Smooth muscle cell (in vitro differentiated cells): ENCODE data around the gene ACSF2. TPM values are rescaled to one million over a fixed set of nuclear protein-coding genes. Genes with fewer than 3 reads are reported as not detected.

Source experiments
- DNase-seq: peaks from one replicate; lab custom pipeline; 2025; ENCODE audit not compliant: unreplicated experiment; lab: John Stamatoyannopoulos, UW
- H2AFZ ChIP-seq: fragments of 200-600 bp; sonication (generic); 2 replicates; pipeline ENCODE4 v1.6.0; 2016; ENCODE audit warnings: antibody characterized with exemption, low read depth, mild to moderate bottlenecking
- H3F3A ChIP-seq: fragments of 200-600 bp; sonication (generic); 2 replicates; pipeline ENCODE4 v1.6.0; 2017; ENCODE audit warnings: antibody characterized with exemption, low read depth
- H3K27ac ChIP-seq: fragments of 200-600 bp; sonication (generic); 2 replicates; pipeline ENCODE4 v1.5.1; 2016; ENCODE audit warnings: low read depth, mild to moderate bottlenecking
- H3K27me3 ChIP-seq: fragments of 200-600 bp; sonication (generic); 2 replicates; pipeline ENCODE4 v1.6.1; 2016; ENCODE audit warnings: low read depth, mild to moderate bottlenecking
- H3K36me3 ChIP-seq: fragments of 200-600 bp; sonication (generic); 2 replicates; pipeline ENCODE4 v1.5.1; 2016; ENCODE audit warnings: low read depth
- H3K4me1 ChIP-seq: fragments of 200-600 bp; sonication (generic); 2 replicates; pipeline ENCODE4 v1.5.1; 2016; ENCODE audit warnings: low read depth
- H3K4me2 ChIP-seq: fragments of 200-600 bp; sonication (generic); 2 replicates; pipeline ENCODE4 v1.6.0; 2016; ENCODE audit warnings: mild to moderate bottlenecking
- H3K4me3 ChIP-seq: fragments of 200-600 bp; sonication (generic); 2 replicates; pipeline ENCODE4 v1.5.1; 2016; ENCODE audit warnings: mild to moderate bottlenecking
- H3K79me2 ChIP-seq: fragments of 200-600 bp; sonication (generic); 2 replicates; pipeline ENCODE4 v1.6.0; 2016; ENCODE audit warnings: low read depth, mild to moderate bottlenecking
- H3K9ac ChIP-seq: fragments of 200-600 bp; sonication (generic); 2 replicates; pipeline ENCODE4 v1.6.0; 2016; ENCODE audit warnings: low read depth
- H3K9me3 ChIP-seq: fragments of 200-600 bp; sonication (generic); replicated peaks from 2 replicates; pipeline ENCODE4 v1.5.1; 2016; ENCODE audit warnings: low read depth
- H4K20me1 ChIP-seq: fragments of 200-600 bp; sonication (generic); 2 replicates; pipeline ENCODE4 v1.6.0; 2016; ENCODE audit warnings: low read depth
- CTCF ChIP-seq: fragments of 200-600 bp; sonication (generic); IDR thresholded peaks from 2 replicates; pipeline ENCODE4 v1.5.1; 2017; ENCODE audit warnings: borderline replicate concordance, mild to moderate bottlenecking, antibody characterized with exemption; ENCODE audit not compliant: insufficient read depth, poor library complexity, severe bottlenecking
- WGBS: methylation state at CpG from one replicate; pipeline ENCODE4 v1.1.7; 2016; ENCODE audit warnings: low lambda C conversion rate; 5-methylcytosine and 5-hydroxymethylcytosine counted together
- polyA plus RNA-seq: library from polyadenylated mRNA; unstranded; fragments of >200 nt; fragmentation: Nextera tagmentation; extraction: Ambion mirVana; gene quantifications from 2 replicates; pipeline ENCODE4 v1.2.1, GENCODE V29; 2016
- total RNA-seq: library from RNA; depleted of rRNA; stranded (reverse); fragments of >200 nt; gene quantifications from 2 replicates; pipeline ENCODE4 v1.2.3, GENCODE V29; 2014

Gene ACSF2
- total and polyA plus RNA-seq, 2 experiments from 2014 or later, result 13.7 to 16.8 TPM

GRCh38 chr17:50386510-50386909, 39.5 kb upstream of the ACSF2 start:
- DNase-seq, result no peak
- no peak for TF ChIP-seq CTCF
- no peaks in the 10 kb centered on the region for H3K4me1 ChIP-seq
- no peak overlapping the region for H3K4me3 ChIP-seq
- no peaks in the 10 kb centered on the region for H3K27me3 ChIP-seq
- peaks cover 12% of the 10 kb centered on the region for H3K79me2 ChIP-seq
- H4K20me1 ChIP-seq, result peaks cover 90% of the 10 kb centered on the region
- peaks cover 33% of the 10 kb centered on the region for H3K36me3 ChIP-seq
- no peak overlapping the region for H3K4me2 ChIP-seq
- no peak overlapping the region for H3K27ac ChIP-seq
- no peak overlapping the region for H3K9ac ChIP-seq
- no peak overlapping the region for H2AFZ ChIP-seq
- no peaks in the 10 kb centered on the region for H3K9me3 ChIP-seq
- peaks cover 44% of the 10 kb centered on the region for H3F3A ChIP-seq
- WGBS, result 96% methylated on average over 3 of the region's 3 CpGs

GRCh38 chr17:50388728-50389127, 37.3 kb upstream of the ACSF2 start:
- Histone ChIP-seq H3K27me3 (no peaks in the 10 kb centered on the region), H3K27ac (no peak overlapping the region), H3K4me1 (no peaks in the 10 kb centered on the region), H4K20me1 (peaks cover 96% of the 10 kb centered on the region), H3K79me2 (peaks cover 21% of the 10 kb centered on the region), H3K4me3 (no peak overlapping the region), H2AFZ (no peak overlapping the region), H3K9ac (no peak overlapping the region), H3K4me2 (no peak overlapping the region), H3F3A (peaks cover 25% of the 10 kb centered on the region), H3K9me3 (no peaks in the 10 kb centered on the region), H3K36me3 (peaks cover 34% of the 10 kb centered on the region)
- WGBS, result 99% methylated on average over 3 of the region's 3 CpGs
- no peak for DNase-seq
- TF ChIP-seq CTCF, result no peak

- TF ChIP-seq CTCF, result no peak
- H3K4me2 ChIP-seq, result no peak overlapping the region
- no peaks in the 10 kb centered on the region for H3K27me3 ChIP-seq
- H2AFZ ChIP-seq, result no peak overlapping the region
- H3F3A ChIP-seq, result peaks cover 23% of the 10 kb centered on the region
- DNase-seq, result no peak
- no peak overlapping the region for H3K27ac ChIP-seq
- H3K4me3 ChIP-seq, result no peak overlapping the region
- peaks cover 29% of the 10 kb centered on the region for H3K79me2 ChIP-seq
- peaks cover 96% of the 10 kb centered on the region for H4K20me1 ChIP-seq
- H3K9me3 ChIP-seq, result no peaks in the 10 kb centered on the region
- 98% methylated on average over 6 of the region's 6 CpGs for WGBS
- H3K4me1 ChIP-seq, result no peaks in the 10 kb centered on the region
- H3K36me3 ChIP-seq, result peaks cover 32% of the 10 kb centered on the region
- H3K9ac ChIP-seq, result no peak overlapping the region
These were observed 36.5 kb upstream of the ACSF2 start for GRCh38 chr17:50389534-50389933.

- Histone ChIP-seq H3F3A (peaks cover 12% of the 10 kb centered on the region), H3K27me3 (no peaks in the 10 kb centered on the region), H3K4me3 (no peak overlapping the region), H2AFZ (no peak overlapping the region), H3K4me1 (no peaks in the 10 kb centered on the region), H3K27ac (no peak overlapping the region), H4K20me1 (peaks cover 89% of the 10 kb centered on the region), H3K4me2 (no peak overlapping the region), H3K9me3 (no peaks in the 10 kb centered on the region), H3K79me2 (peaks cover 57% of the 10 kb centered on the region), H3K36me3 (peaks cover 18% of the 10 kb centered on the region), H3K9ac (no peak overlapping the region)
- no peak for DNase-seq
- 96% methylated on average over 6 of the region's 6 CpGs for WGBS
- no peak for TF ChIP-seq CTCF
These were observed 33.4 kb upstream of the ACSF2 start for GRCh38 chr17:50392621-50393020.
